NCI-H524 (cell line): ENCODE measurements around the gene GAGE10.
"Not testable (repeated sequence)": the region's sequence is repeated elsewhere in the genome, so short reads cannot be mapped to it uniquely, and the experiment has no call there.

Experiments
- DNase-seq, 2 experiments: peaks; one replicate each; lab custom pipeline; 2025; lab: John Stamatoyannopoulos, UW

The GAGE10 gene

DNA sequence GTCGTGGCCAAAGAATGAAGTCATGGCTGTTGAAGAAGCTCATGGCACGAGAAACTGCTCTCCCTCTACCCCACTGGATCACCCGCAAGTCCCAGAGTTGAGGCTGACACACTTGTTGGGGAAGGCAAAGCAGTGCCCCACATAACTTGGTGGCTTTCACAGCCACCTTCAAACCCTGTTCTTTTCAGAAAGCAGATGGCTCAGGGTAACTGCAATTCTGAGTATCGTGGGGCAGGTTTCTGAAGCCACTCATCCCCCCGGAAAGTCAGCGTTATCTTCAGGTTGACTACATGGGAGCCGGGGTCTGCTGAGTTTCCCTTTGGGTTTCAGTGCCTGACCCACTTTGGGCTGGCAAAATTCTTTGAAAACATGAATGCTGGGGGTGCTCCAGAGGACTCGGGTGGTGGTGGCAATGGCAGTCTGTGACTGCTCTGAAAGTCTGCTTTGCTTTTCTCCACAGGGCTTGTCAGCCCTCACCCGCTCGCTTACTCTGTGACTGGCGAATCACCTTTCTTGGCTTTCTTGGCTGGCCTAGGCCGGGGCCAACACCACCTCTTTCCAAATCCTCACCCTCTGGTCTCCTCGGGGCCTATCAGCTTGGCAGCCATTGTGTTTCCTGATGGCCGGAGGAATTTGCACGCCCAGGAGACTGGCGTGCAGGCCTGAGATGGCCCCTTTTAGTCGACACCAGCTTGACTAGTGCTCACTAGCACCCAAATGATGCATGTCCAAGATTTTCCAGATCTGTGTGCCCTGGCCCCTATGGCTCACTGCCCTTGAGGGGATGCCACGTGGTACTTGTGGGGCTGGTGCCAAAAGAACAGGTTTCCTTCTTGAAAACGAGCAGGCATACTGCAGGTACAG is 26.5 kb upstream of the GAGE10 start:
- no peak for DNase-seq

DNA sequence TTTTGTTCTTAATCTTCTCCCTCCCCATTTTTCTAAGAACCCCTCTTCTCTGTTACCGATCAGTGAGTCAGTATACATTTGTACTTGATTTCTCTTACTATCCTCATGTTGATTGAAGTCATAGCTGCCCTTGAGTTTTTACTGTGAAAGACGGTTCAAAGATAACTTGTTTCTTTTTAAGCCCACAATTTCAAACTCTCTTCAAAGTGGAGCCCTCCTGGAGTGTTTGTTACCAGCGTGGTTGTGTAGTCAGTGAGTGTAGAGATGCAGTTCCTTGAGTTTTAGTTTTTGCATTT is 26.0 kb upstream of the GAGE10 start:
- DNase-seq: no peak

DNA sequence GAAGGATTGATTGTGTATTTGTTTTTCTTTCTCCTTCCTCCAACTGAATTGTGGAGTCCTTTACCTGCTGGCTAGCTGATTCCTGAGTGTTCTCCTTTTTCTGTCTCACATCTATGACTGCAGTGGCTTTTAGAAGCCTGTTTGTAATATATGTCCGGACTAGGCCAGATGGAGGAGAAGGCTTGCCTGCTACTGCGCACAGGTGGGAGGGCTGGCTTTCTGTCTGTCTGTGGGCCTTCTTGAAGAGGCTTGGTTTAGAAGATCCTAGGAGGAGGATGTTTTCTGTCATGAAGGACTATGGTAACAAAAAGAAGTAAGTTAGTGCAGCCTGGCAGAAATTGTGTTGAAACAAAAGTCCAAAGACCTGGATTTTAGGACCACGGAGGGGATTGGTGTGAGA is 25.4 kb upstream of the GAGE10 start:
- DNase-seq: no peak

DNA sequence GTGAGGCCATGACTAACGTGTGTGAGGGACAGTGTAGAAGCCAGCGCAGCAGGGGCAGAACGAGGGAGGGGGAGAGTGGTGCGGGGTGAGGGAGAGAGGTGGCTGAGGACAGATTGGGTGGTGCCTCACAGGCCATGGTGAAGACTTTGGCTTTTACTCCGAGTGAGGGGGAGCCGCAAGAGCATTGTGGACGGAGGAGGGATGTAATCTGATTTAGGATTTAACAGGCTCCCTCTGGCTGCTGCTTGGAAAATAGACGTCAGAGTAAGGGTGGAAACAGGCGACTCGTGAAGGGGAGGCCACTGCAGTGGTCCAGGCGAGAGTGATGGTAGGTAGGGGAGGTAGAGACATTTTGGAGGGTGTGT is 20.8 kb upstream of the GAGE10 start:
- DNase-seq: peak in 1 of 2 experiments; percentile 63

DNA sequence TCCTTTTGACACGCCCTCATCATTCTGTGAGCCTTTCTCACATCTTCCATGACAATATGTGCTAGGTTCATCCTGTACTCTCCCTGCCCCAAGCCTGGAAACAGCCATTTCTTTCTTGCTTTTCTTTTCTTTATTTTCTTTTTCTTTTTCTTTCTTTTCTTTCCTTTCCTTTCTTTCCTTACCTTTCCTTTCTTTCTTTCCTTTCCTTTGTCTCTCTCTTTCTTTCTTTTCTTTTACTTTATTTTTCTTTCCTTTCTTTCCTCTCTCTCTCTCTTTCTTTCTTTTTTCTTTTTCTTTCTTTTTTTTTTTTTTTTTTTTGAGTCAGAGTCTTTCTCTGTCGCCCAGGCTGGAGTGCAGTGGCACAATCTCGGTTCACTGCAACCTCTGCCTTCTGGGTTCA is 19.2 kb upstream of the GAGE10 start:
- no peak for DNase-seq

DNA sequence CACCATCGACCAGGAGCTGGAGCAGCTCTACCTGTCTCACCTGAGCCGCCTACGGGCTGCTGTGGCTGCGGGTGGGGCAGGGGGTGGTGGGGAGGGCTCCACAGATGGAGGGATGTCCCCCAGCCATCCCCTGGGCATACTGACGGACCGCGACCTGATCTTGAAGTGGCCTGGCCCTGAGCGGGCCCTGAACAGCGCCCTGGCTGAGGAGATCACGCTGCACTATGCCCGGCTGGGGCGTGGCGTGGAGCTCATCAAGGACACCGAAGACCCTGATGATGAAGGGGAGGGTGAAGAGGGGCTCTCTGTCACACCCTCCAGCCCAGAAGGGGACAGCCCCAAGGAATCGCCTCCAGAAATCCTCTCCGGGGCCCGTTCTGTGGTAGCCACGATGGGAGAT is 17.3 kb upstream of the GAGE10 start:
- no peak for DNase-seq

DNA sequence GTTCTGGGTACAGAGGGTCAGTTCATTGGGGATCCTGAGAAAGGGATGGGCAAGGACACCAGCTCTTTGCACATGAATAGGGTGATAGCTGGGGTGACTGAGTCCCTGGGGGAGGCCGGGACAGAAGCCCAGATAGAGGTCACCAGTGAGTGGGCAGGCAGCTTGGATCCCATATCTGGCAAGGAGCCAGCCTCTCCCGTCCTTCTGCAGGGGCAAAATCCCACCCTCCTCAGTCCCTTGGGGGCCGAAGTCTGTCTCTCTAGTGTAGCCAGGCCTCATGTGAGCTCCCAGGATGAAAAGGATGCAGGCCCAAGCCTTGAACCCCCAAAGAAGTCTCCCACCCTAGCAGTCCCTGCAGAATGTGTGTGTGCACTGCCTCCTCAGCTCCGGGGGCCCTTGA is 16.9 kb upstream of the GAGE10 start:
- no peak for DNase-seq

DNA sequence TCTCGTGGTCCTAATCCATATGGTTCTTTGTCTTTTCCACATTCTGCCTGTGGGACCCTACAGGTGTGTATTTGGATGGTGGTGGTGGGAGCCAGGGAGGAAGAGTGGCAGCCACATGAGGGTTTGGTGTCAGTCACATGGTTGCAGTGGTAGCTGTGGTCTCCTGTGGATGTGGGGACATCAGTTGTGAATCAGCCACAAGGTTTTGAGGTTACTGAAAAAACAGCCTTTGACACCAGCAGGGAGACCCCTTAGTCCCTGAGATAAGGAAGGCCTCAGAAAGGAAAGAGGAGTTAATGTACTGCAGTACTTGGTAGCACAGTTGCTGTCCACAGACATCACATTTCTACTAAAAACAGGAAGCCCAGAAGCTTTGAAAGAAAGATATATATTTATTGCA is 15.8 kb upstream of the GAGE10 start:
- no peak for DNase-seq

DNA sequence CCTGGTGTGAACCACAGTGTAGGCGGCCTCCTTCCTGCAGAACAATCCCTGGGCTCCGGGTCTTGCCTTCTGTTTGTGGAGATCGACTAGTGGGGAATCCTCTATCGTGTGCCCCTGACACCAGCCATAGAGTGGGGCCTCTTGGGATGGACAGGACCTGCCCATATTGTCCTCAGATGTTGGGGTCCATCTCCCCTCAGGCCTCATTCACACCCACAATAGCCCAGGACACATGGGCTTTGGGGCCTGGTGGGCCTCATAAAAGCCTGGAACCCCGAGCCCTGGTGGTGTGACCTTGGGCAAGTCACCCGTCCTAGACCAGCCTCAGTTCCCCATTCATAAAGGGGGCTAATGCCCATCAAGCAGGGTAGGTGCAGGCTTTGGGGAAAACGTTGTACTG is 13.2 kb upstream of the GAGE10 start:
- DNase-seq: no peak

DNA sequence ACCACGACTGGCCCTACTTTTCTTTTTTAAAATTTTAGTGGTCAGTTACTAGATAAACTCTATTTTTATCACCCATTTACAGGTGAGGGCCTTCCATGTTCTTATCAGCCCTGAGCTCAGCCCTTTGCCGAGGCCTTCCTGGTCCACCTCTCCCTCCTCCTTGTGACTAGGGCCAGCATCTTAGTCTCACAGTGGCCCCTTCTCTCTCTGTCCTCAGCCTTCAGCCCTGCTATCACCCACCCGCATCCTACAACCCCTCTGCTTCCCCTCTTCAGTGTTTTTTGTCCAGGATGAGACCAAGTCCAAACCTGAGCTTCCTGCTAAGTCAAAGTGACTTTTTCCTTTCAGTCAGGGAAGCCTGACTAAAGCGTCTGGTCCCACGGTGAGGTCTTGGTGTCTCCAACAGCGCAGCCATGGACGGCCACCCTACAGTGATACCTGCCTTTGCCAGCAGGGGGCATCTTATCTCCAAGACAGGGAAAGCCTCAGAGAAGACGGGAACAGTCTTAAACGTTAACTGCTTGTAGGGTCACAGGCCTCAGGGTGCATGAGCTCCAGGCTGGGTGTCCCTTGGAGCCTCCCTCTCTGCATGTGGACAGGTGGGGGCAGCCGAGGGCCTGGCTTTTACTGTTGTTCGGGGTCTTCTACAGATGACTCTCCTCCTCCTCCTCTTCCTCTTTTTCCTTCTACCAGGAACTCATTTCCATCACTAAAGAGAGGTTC is 11.7 kb upstream of the GAGE10 start:
- DNase-seq: peak; percentile 23 to 73

DNA sequence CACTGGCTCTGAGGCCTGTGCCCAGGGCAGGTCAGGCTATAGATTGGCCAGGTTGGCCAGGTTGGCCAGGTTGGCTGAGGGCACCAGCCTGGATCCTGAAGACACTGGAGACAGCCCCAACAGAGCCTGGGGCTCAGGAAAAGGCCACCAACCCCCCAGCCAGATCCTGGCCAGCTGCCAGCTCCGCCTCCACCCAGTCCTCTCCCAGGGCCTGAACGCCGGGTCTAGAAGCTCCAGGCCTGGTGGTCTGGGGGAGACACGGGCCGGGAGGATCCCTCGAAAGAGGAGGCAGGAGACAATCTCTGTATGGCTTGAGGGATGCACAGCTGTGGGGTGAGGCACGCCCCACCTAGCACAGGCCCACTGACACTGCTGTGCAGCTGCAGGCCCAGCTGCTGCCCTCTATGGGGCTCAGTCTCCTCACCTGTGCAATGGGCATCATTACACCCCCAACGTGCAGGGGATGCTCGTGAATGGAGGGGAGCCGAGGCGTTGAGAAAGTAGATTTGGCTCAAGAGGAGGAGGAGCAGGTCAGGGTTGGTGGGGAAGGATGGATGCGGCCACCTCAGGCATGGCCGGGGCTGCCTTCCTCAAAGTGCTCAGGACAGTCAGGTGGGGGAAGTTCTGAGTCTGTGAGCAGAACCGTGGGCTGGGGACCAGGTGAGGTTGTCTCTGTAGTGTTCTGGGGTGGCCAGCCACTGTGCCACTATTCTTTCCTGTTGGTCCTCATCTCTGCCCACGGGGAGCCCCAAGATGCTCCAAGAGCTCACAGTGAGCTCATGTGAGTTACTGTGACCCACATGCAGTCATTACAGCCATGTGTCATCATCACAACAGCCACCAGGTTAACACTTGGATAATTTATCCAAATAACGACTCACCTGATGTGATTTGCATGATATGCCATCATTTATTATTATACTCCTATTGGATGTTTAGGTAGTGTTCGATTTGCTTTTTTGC is 10.8 kb upstream of the GAGE10 start:
- DNase-seq: no peak

DNA sequence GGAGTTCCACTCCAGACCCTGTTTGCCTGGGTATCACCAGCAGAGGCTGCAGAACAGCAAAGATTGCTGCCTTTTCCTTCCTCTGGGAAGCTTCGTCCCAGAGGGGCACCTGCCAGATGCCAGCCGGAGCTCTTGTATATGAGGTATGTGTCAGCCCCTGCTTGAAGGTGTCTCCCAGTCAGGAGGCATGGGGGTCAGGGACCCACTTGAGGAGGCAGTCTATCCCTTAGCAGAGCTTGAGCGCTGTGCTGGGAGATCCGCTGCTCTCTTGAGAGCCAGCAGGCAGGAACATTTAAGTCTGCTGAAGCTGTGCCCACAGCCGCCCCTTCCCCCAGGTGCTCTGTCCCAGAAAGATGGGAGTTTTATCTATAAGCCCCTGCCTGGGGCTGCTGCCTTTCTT is 4.2 kb upstream of the GAGE10 start:
- DNase-seq: not testable (repeated sequence)

DNA sequence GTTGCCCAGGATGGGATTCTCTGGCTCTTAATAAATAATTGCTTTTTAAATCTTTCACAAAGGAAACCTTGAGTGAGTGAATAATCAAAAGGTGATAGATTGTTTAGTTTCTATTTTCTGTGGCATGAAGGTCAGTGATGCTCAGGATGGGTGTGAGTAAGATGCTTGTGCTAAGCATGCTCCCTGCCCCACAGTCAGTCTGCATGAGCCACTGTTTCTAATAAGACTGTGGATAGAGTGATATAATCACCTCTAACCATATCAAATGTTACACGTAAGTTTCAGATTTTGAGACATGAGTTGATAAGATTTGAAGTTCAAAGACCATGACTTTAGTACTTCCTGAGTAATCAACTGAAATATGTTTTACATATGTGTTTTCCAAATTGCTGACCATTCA is 2.7 kb upstream of the GAGE10 start:
- DNase-seq: no peak

DNA sequence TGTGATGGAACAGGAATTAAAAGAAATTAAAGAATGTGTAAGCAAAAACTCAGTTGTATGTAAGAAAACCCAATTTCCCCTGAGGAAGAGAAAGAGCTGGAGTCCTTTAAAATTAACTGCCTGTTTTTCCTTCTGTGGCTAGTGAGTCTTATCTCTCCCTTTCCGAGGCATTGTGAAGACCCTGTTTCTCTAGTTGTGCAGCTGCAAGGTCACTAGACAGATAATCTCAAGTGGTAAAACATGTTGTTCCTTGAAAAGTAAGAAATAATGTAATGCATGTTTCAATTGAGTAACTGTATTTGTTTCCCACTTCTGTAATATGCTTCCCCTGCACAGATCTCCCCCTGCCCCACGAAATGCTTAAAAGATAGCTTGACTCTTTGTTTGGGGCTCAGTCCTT is 4.3 kb downstream of the GAGE10 start:
- DNase-seq: not testable (repeated sequence)

DNA sequence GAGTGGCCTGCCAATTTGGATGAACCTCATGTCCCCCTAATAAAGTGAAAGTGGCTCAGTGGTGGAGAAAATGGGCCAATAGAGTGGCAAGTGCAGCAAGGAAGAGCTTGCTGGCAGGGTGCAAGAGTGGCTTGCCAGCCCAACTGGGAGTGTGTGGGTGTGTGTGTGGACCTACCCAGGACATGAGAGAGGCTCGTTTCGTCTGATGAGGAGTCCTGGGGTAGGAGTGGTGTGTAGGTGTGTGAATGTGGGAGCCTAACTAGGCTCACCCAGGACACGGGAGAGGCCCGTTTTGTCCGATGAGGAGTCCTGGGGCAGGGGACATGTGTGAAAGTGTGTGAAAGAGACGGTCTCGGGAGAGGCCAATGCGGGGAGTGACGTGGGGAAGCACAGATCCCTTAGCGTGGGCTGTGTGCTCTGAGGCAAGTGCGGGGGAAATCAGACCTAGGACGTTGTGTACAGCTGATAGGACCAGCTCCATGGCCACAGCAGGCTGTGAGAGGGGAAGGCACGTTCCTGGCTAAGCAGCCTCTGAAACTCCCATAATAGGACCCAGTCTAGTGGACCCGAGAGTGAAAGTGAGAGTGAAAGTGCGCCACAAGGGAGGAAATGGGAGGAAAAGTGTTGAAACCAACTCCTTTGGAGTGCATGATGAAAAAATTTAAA is 5.3 kb downstream of the GAGE10 start:
- DNase-seq: no peak

DNA sequence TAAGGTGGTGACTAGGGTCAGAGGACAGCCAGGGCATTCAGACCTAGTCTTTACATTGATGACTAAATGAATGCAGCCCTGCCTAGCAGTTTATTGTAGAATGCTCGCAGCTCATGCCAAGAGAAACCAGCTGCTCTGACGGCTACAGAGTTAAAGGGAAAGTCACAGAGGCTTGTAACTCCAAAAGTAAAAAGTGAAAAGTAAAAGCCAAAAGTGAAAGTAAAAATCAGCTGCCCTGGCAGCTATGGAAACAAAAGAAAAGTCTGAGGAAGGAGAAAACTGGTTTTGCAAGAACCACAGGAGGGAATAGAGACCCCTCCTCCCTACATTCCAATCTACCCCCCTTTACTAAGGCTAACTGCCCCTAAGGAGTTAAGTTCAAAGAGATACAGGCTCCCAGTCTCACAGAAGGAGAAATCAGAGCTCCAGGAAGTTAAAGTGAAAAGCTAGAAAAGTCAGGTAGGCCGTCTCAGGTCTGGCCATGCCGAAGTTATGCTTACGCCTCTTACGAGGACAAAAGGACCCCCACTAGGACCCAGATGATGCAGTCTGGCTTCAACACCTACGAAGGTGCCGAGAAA is 6.0 kb downstream of the GAGE10 start:
- DNase-seq: no peak

DNA sequence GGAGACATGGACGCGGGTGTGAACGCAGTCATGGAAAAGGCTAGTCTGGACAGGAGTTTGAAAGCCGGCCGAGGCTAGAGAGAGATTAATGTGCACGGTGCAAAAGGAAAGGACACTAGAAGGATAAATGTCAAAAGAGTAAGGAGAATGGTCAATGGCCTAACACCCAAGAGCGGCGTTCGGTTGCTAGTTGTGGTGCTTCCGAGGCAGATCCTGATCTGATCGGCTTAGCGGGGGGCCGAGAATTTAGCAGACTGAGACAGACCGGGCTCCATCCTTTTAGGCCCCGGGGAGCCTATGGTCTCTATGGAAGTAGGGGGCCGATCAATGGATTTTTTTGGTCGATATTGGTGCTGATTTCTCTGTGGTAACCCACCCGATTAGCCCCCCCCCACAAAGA is 6.9 kb downstream of the GAGE10 start:
- DNase-seq: no peak

DNA sequence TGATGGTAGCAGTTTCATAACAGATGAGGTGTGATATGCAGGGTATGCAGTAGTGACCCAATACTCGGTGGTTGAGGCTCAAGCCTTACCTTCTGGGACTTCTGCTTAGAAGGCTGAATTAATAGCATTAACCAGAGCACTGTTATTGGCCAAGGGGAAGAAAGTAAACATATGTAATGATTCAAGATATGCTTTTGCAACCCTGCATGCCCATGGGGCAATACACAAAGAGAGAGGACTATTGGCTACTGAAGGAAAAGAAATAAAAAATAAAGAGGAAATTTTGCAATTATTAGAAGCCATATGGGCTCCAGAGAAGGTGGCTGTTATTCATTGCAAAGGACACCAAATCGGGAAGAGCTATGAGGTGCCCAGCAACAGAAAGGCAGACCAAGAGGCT is 8.7 kb downstream of the GAGE10 start:
- no peak for DNase-seq

DNA sequence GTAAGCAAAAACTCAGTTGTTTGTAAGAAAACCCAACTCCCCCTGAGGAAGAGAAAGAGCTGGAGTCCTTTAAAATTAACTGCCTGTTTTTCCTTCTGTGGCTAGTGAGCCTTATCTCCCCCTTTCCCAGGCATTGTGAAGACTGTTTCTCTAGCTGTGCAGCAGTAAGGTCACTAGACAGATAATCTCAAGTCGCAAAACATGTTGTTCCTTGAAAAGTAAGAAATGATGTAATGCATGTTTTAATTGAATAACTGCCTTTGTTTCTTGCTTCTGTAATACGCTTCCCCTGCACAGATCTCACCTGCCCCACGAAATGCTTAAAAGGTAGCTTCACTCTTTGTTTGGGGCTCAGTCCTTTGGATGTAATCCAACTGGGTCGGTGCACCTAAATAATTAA is 12.6 kb downstream of the GAGE10 start:
- DNase-seq: no peak

DNA sequence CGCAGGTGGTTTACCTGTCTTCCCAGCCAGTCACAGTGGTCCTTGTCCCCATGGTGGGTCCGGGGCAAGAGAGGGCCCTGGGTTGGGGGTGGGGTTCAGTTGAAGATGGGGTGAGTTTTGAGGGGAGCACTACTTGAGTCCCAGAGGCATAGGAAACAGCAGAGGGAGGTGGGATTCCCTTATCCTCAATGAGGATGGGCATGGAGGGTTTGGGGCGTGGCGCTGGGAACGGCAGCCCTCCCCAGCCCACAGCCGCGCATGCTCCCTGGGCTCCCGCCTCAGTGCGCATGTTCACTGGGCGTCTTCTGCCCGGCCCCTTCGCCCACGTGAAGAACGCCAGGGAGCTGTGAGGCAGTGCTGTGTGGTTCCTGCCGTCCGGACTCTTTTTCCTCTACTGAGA is 18.3 kb downstream of the GAGE10 start, which contains the start of gene GAGE12J:
Gene GAGE12J (plus strand): TSS at position 301 of the 400 bp plus-strand sequence. CDS start 1,157 bp downstream, outside the sequence.
- not testable (repeated sequence) for DNase-seq

DNA sequence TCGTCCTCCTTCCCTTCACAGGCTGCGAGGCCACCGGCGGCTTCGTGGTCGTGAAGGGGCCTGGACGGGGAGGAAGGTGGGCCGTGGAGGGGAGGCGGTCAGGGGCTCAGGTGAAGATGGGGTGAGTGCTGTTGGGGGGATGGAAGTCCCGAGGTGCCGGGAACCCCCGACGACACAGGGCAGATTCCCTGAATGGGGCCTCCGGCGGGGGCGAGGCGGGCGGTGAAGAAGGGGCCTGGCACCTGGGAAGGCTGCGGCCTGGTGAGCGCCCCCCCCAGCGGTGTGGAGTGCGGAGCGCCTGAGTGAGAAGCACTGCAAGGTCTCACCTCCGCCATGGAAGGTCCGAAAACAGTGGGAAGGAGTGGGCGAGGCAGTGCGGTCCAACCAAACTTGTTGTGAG is 18.8 kb downstream of the GAGE10 start:
- not testable (repeated sequence) for DNase-seq

DNA sequence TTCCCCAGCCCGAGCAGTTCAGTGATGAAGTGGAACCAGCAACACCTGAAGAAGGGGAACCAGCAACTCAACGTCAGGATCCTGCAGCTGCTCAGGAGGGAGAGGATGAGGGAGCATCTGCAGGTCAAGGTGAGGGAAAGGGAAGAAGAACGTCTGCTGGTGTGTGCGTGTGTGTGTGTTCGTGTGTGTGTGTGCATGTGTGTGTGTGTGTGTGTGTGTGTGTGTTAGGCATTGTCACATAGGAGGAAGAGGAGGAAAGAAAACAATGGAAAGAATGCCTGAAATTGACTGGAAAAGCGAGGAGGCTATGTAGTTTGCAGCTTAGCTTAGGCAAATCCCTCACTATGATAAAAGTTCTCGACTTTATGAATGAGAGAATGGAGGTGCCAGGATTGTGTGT is 20.3 kb downstream of the GAGE10 start:
- DNase-seq: not testable (repeated sequence)
